Smooth muscle cell (in vitro differentiated cells): ENCODE measurements around the gene OR2F2. TPM values are rescaled to one million over a fixed set of nuclear protein-coding genes. Genes with fewer than 3 reads are reported as not detected.

Source experiments
- polyA plus RNA-seq: library from polyadenylated mRNA; unstranded; fragments of >200 nt; fragmentation: Nextera tagmentation; extraction: Ambion mirVana; gene quantifications from 2 replicates; pipeline ENCODE4 v1.2.1, GENCODE V29; 2016
- total RNA-seq: library from RNA; depleted of rRNA; stranded (reverse); fragments of >200 nt; gene quantifications from 2 replicates; pipeline ENCODE4 v1.2.3, GENCODE V29; 2014

Gene OR2F2
- total and polyA plus RNA-seq, 2 experiments from 2014 or later = not detected

Other genes with a start within 250 kb of the OR2F2 start
- gene CTAGE6, start 177.5 kb upstream of the OR2F2 start, total RNA-seq = 1.9 TPM in 1 of 2 replicates, not detected in the other
- gene CTAGE6, start 177.5 kb upstream of the OR2F2 start, polyA plus RNA-seq = 0.21 TPM in 1 of 2 replicates, not detected in the other
- 177 and 237 TPM in 2 replicates for gene TCAF1, start 33.1 kb upstream of the OR2F2 start, total RNA-seq
- 108 and 147 TPM in 2 replicates for gene TCAF1, start 33.1 kb upstream of the OR2F2 start, polyA plus RNA-seq
- gene OR2F1, start 19.6 kb downstream of the OR2F2 start, total RNA-seq = not detected in 2 replicates
- not detected in 2 replicates for gene OR2F1, start 19.6 kb downstream of the OR2F2 start, polyA plus RNA-seq
- not detected in 2 replicates for gene OR6B1, start 65.1 kb downstream of the OR2F2 start, total RNA-seq
- not detected in 2 replicates for gene OR6B1, start 65.1 kb downstream of the OR2F2 start, polyA plus RNA-seq
- not detected in 2 replicates for gene OR2A5, start 113.7 kb downstream of the OR2F2 start, total RNA-seq
- gene OR2A5, start 113.7 kb downstream of the OR2F2 start, polyA plus RNA-seq = not detected in 2 replicates
- gene OR2A25, start 134.6 kb downstream of the OR2F2 start, total RNA-seq = not detected in 2 replicates
- not detected in 2 replicates for gene OR2A25, start 134.6 kb downstream of the OR2F2 start, polyA plus RNA-seq
- not detected in 2 replicates for gene OR2A12, start 151.0 kb downstream of the OR2F2 start, total RNA-seq
- gene OR2A12, start 151.0 kb downstream of the OR2F2 start, polyA plus RNA-seq = not detected in 2 replicates
- gene OR2A2, start 174.3 kb downstream of the OR2F2 start, total RNA-seq = not detected in 2 replicates
- gene OR2A2, start 174.3 kb downstream of the OR2F2 start, polyA plus RNA-seq = not detected in 2 replicates
- gene OR2A14, start 187.9 kb downstream of the OR2F2 start, total RNA-seq = not detected in 2 replicates
- not detected in 2 replicates for gene OR2A14, start 187.9 kb downstream of the OR2F2 start, polyA plus RNA-seq
- 1.2 and 1.8 TPM in 2 replicates for gene CTAGE4, start 248.2 kb downstream of the OR2F2 start, total RNA-seq
- 0.61 and 1.4 TPM in 2 replicates for gene CTAGE4, start 248.2 kb downstream of the OR2F2 start, polyA plus RNA-seq